ENCODE data around the gene BMAL1. TPM values are rescaled to one million over a fixed set of nuclear protein-coding genes. Genes with fewer than 3 reads are reported as not detected.

The BMAL1 gene
- polyA plus RNA-seq (2013, experiment 1 of 2) = 6.2 TPM
- polyA plus RNA-seq (2013, experiment 2 of 2) = 5.2 TPM

DNA sequence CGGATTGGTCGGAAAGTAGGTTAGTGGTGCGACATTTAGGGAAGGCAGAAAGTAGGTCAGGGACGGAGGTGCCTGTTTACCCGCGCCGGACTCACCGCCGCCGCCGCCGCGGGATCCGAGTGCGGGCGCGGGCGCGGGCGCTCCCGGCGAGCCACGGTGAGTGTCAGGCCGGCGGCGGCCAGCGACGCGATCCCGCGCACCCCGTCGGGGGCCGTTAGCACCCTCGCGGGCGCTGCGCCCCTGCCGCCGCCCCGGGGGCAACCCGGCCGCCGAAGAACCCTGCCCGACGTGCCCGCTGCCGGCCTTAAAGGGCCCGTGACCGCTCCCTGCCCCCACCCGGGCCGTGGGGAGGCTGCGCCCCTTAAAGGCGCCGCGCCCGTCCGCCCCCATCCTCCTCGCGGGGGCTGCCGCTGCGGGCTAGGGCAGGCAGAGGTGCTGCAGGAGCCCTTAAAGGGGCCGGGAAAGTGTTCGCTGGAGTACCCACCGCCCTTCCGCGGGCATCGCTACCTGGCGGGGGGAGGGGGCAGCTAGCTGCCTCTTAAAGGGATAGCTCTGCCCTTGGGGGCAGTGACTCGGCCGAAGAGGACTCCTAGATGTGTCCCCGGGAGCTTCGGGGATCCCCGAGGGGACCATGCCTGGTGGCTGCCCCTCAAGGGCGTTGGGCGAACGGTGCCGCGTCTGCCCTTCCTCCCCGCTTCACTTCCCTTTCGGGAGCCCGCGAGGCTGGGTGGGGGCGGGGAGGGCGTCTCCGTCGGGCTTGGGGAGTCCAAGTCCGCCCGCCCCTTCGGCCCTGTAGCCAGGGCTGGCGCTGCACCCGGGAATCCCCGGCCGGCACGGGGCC, at the start of gene BMAL1:
BMAL1 (plus strand) TSS at position 23 of the 841 bp plus-strand sequence. CDS start 76,519 bp downstream, outside the sequence.
- no peaks in the 10 kb centered on the region for H3K36me3 ChIP-seq (ENCODE audit: control insufficient read depth, insufficient read depth, low read length)
- H2BK15ac ChIP-seq (replicated peaks; ENCODE audit: low read depth) = no peak within 1 kb of the TSS
- no peak within 1 kb of the TSS for H2BK120ac ChIP-seq (ENCODE audit: low read depth, low read length)
- H3K18ac ChIP-seq (ENCODE audit: low read length) = peak within 1 kb of the TSS; percentile 52
- H3K27me3 ChIP-seq (ENCODE audit: insufficient read depth, low read length, poor library complexity) = peaks cover 27% of the 10 kb centered on the region
- H2AK5ac ChIP-seq (ENCODE audit: low read length) = no peak within 1 kb of the TSS
- H3K23ac ChIP-seq (ENCODE audit: low read length) = no peak within 1 kb of the TSS
- H3K4me2 ChIP-seq (ENCODE audit: low read length) = peak within 1 kb of the TSS; percentile 94
- DNase-seq = peak; percentile 44
- H3K9ac ChIP-seq (ENCODE audit: low read length) = peak within 1 kb of the TSS; percentile 61
- H3K27ac ChIP-seq (ENCODE audit: low read depth, low read length) = no peak within 1 kb of the TSS
- H3K56ac ChIP-seq (ENCODE audit: low read length) = peak within 1 kb of the TSS; percentile 56
- peak within 1 kb of the TSS; percentile 39 for H3K4me3 ChIP-seq (ENCODE audit: low read length)
- H3K4ac ChIP-seq (ENCODE audit: low read depth, low read length) = no peak within 1 kb of the TSS
- no CpG with 5 or more reads among the region's 95 CpGs for WGBS (ENCODE audit: extremely low coverage, insufficient coverage, low lambda C conversion rate)
- H2BK5ac ChIP-seq (ENCODE audit: low read length) = no peak within 1 kb of the TSS
- H3K4me1 ChIP-seq (ENCODE audit: control insufficient read depth, low read depth, low read length) = peaks cover 3% of the 10 kb centered on the region
- no peak within 1 kb of the TSS for H4K5ac ChIP-seq (ENCODE audit: low read length)
- H3K79me2 ChIP-seq (ENCODE audit: control insufficient read depth, insufficient read depth, low read length) = no peaks in the 10 kb centered on the region
- no peaks in the 10 kb centered on the region for H3K79me1 ChIP-seq (ENCODE audit: low read length)
- H4K8ac ChIP-seq (ENCODE audit: low read depth, low read length) = no peak within 1 kb of the TSS

DNA sequence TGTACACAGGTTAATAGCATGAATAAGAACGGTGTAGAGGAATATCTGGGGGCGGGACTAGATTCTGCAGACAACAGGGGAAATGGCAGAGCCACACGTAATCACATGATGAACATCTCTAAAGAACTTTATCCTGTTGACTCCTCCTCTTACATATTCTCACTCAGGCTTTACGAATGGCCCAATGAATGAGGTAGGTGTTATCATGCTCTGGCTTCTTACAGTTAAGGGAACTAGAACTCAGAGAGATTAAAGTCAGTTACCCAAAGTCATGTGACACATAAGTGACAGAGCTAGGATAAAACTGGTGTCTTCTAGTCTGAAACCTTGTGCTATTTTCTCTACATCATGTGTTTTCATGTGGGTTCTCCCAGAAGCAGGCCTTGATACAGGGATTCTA, 49.0 kb upstream of the BMAL1 start:
- Histone ChIP-seq H3K4ac (ENCODE audit: low read depth, low read length) (no peak overlapping the region), H2BK15ac (replicated peaks; ENCODE audit: low read depth) (no peak overlapping the region), H3K23ac (ENCODE audit: low read length) (no peak overlapping the region), H2BK5ac (ENCODE audit: low read length) (no peak overlapping the region), H4K5ac (ENCODE audit: low read length) (no peak overlapping the region), H3K18ac (ENCODE audit: low read length) (no peak overlapping the region), H3K79me1 (ENCODE audit: low read length) (no peaks in the 10 kb centered on the region), H3K36me3 (ENCODE audit: control insufficient read depth, insufficient read depth, low read length) (no peaks in the 10 kb centered on the region), H2BK120ac (ENCODE audit: low read depth, low read length) (no peak overlapping the region), H3K56ac (ENCODE audit: low read length) (no peak overlapping the region), H2AK5ac (ENCODE audit: low read length) (no peak overlapping the region), H3K27me3 (ENCODE audit: insufficient read depth, low read length, poor library complexity) (no peaks in the 10 kb centered on the region), H3K27ac (ENCODE audit: low read depth, low read length) (no peak overlapping the region), H3K4me2 (ENCODE audit: low read length) (no peak overlapping the region), H3K4me3 (ENCODE audit: low read length) (no peak overlapping the region), H3K4me1 (ENCODE audit: control insufficient read depth, low read depth, low read length) (no peaks in the 10 kb centered on the region), H3K9ac (ENCODE audit: low read length) (no peak overlapping the region), H3K79me2 (ENCODE audit: control insufficient read depth, insufficient read depth, low read length) (no peaks in the 10 kb centered on the region), H4K8ac (ENCODE audit: low read depth, low read length) (no peak overlapping the region)
- no peak for DNase-seq
- WGBS (ENCODE audit: extremely low coverage, insufficient coverage, low lambda C conversion rate) = no CpG with 5 or more reads among the region's 4 CpGs

- H3K23ac ChIP-seq (ENCODE audit: low read length) = peak overlapping the region; percentile 37
- no peak overlapping the region for H3K4ac ChIP-seq (ENCODE audit: low read depth, low read length)
- no peak overlapping the region for H3K4me2 ChIP-seq (ENCODE audit: low read length)
- H3K79me2 ChIP-seq (ENCODE audit: control insufficient read depth, insufficient read depth, low read length) = no peaks in the 10 kb centered on the region
- DNase-seq = no peak
- no peak overlapping the region for H4K8ac ChIP-seq (ENCODE audit: low read depth, low read length)
- no peaks in the 10 kb centered on the region for H3K27me3 ChIP-seq (ENCODE audit: insufficient read depth, low read length, poor library complexity)
- no peak overlapping the region for H2BK120ac ChIP-seq (ENCODE audit: low read depth, low read length)
- no peak overlapping the region for H2BK5ac ChIP-seq (ENCODE audit: low read length)
- H3K36me3 ChIP-seq (ENCODE audit: control insufficient read depth, insufficient read depth, low read length) = no peaks in the 10 kb centered on the region
- WGBS (ENCODE audit: extremely low coverage, insufficient coverage, low lambda C conversion rate) = no CpG with 5 or more reads among the region's 4 CpGs
- no peak overlapping the region for H3K56ac ChIP-seq (ENCODE audit: low read length)
- H3K9ac ChIP-seq (ENCODE audit: low read length) = no peak overlapping the region
- H3K4me3 ChIP-seq (ENCODE audit: low read length) = no peak overlapping the region
- no peaks in the 10 kb centered on the region for H3K4me1 ChIP-seq (ENCODE audit: control insufficient read depth, low read depth, low read length)
- no peak overlapping the region for H2AK5ac ChIP-seq (ENCODE audit: low read length)
- H3K27ac ChIP-seq (ENCODE audit: low read depth, low read length) = no peak overlapping the region
- no peak overlapping the region for H2BK15ac ChIP-seq (replicated peaks; ENCODE audit: low read depth)
- no peaks in the 10 kb centered on the region for H3K79me1 ChIP-seq (ENCODE audit: low read length)
- no peak overlapping the region for H3K18ac ChIP-seq (ENCODE audit: low read length)
- H4K5ac ChIP-seq (ENCODE audit: low read length) = no peak overlapping the region
Observed at GRCh38 chr11:13229136-13229535, 48.5 kb upstream of the BMAL1 start.

DNA sequence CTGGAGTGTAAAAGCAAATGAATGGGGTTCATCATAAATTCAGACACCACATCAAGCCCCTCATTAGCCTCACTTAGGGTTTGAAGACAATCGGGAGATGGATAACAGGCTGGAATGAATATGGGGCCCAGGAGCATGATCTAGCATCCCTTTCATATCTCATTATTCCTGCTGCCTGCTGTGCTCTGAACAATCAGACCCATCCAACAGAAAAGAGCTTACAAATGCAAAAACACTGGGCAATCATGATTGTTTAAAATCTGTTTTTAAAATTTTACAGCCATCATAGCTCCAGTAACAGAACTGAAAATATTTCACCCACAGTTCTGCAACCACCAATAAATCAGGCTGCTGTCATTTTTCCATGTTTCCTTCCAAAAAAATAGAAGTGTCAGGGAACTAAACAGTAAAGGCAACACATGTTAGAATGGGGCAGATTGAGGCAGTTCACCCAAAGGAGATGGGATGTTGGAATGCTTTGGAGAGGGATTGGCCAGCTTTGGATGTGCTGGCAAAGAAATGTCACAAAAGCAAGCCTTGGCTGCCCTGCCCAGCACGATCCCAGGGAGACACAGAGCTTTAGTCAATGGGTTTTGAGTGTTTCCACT, 47.8 kb upstream of the BMAL1 start:
- Histone ChIP-seq H3K4me2 (ENCODE audit: low read length) (no peak overlapping the region), H3K4me3 (ENCODE audit: low read length) (no peak overlapping the region), H3K18ac (ENCODE audit: low read length) (no peak overlapping the region)

DNA sequence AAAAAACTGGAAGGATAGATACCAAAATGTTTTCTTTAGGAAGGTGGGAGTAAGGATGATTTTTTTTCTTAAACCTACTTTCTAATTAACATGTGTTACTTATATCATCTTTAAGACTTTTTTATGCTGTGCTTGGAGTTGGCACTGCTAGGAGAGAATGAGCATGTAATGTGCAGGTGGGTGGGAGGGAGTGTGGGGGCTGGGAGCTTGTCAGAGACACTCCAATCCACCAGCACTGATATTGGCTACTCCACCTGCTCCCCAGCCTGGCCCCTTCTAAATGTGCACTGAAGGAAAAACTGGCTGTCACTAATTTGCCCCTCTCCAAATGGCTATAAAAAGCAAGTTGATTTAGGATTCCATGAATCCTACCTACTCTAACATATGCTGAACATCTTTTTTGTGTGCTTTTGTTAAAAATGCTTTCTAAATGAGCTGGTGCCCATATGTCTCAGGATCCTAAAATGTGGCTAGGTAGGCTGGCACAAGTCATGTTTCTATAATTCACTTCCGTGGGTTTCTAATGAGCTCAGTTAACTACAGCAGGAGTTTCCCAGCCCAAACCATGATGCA, 44.3 kb upstream of the BMAL1 start:
- Histone ChIP-seq H2BK15ac (replicated peaks; ENCODE audit: low read depth) (no peak overlapping the region), H3K9ac (ENCODE audit: low read length) (no peak overlapping the region)
- WGBS (ENCODE audit: extremely low coverage, insufficient coverage, low lambda C conversion rate) = no CpG with 5 or more reads among the region's 1 CpG

More for the DNA sequence above, 47.8 kb upstream of the BMAL1 start:
- no peak overlapping the region for H3K23ac ChIP-seq (ENCODE audit: low read length)
- no peak overlapping the region for H2BK5ac ChIP-seq (ENCODE audit: low read length)
- H4K5ac ChIP-seq (ENCODE audit: low read length) = no peak overlapping the region
- no peaks in the 10 kb centered on the region for H3K79me1 ChIP-seq (ENCODE audit: low read length)
- no peak overlapping the region for H2AK5ac ChIP-seq (ENCODE audit: low read length)
- H3K79me2 ChIP-seq (ENCODE audit: control insufficient read depth, insufficient read depth, low read length) = no peaks in the 10 kb centered on the region
- H2BK15ac ChIP-seq (replicated peaks; ENCODE audit: low read depth) = no peak overlapping the region
- WGBS (ENCODE audit: extremely low coverage, insufficient coverage, low lambda C conversion rate) = no CpG with 5 or more reads among the region's 2 CpGs
- no peaks in the 10 kb centered on the region for H3K36me3 ChIP-seq (ENCODE audit: control insufficient read depth, insufficient read depth, low read length)
- no peak overlapping the region for H2BK120ac ChIP-seq (ENCODE audit: low read depth, low read length)
- no peaks in the 10 kb centered on the region for H3K27me3 ChIP-seq (ENCODE audit: insufficient read depth, low read length, poor library complexity)
- no peak for DNase-seq
- no peaks in the 10 kb centered on the region for H3K4me1 ChIP-seq (ENCODE audit: control insufficient read depth, low read depth, low read length)
- no peak overlapping the region for H4K8ac ChIP-seq (ENCODE audit: low read depth, low read length)
- H3K4ac ChIP-seq (ENCODE audit: low read depth, low read length) = no peak overlapping the region
- H3K56ac ChIP-seq (ENCODE audit: low read length) = no peak overlapping the region
- H3K9ac ChIP-seq (ENCODE audit: low read length) = no peak overlapping the region
- no peak overlapping the region for H3K27ac ChIP-seq (ENCODE audit: low read depth, low read length)

More for the DNA sequence above, 44.3 kb upstream of the BMAL1 start:
- no peak overlapping the region for H3K4ac ChIP-seq (ENCODE audit: low read depth, low read length)
- DNase-seq = no peak
- H2AK5ac ChIP-seq (ENCODE audit: low read length) = no peak overlapping the region
- no peak overlapping the region for H4K8ac ChIP-seq (ENCODE audit: low read depth, low read length)
- H3K4me3 ChIP-seq (ENCODE audit: low read length) = no peak overlapping the region
- H3K79me1 ChIP-seq (ENCODE audit: low read length) = no peaks in the 10 kb centered on the region
- no peak overlapping the region for H3K27ac ChIP-seq (ENCODE audit: low read depth, low read length)
- no peak overlapping the region for H3K4me2 ChIP-seq (ENCODE audit: low read length)
- no peaks in the 10 kb centered on the region for H3K4me1 ChIP-seq (ENCODE audit: control insufficient read depth, low read depth, low read length)
- no peaks in the 10 kb centered on the region for H3K27me3 ChIP-seq (ENCODE audit: insufficient read depth, low read length, poor library complexity)
- no peak overlapping the region for H3K56ac ChIP-seq (ENCODE audit: low read length)
- H3K79me2 ChIP-seq (ENCODE audit: control insufficient read depth, insufficient read depth, low read length) = no peaks in the 10 kb centered on the region
- H3K23ac ChIP-seq (ENCODE audit: low read length) = no peak overlapping the region
- no peak overlapping the region for H2BK120ac ChIP-seq (ENCODE audit: low read depth, low read length)
- H2BK5ac ChIP-seq (ENCODE audit: low read length) = no peak overlapping the region
- no peaks in the 10 kb centered on the region for H3K36me3 ChIP-seq (ENCODE audit: control insufficient read depth, insufficient read depth, low read length)
- no peak overlapping the region for H4K5ac ChIP-seq (ENCODE audit: low read length)
- no peak overlapping the region for H3K18ac ChIP-seq (ENCODE audit: low read length)

Data from mesendoderm (in vitro differentiated cells).